ENCODE measurements around the gene NDRG4. TPM values are rescaled to one million over a fixed set of nuclear protein-coding genes. Genes with fewer than 3 reads are reported as not detected.
A peak's percentile ranks its signal among the peaks of the same experiment; 100 is the strongest.

The NDRG4 gene
- polyA plus RNA-seq, 1 donor from 2014 or later, result 507 TPM

DNA sequence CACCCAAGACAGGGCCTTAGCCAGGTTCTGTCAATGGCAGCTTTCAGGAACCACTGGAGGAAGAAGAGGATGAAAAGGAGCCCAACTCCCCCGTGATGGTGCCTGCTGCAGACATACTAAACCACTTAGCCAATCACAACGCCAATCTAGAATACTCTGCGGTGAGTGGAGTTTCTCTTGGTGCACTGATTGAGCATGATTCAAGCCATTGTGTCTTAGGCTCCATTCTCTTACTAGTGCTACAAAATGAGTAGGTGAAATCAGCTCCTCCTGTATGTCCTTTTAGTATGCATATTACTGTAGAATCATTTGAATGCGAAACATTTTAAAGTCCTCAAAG is 16.8 kb downstream of the NDRG4 start:
- H3K36me3 ChIP-seq (ENCODE audit: insufficient read depth, low read length), result peaks cover 17% of the 10 kb centered on the region
- H3F3A ChIP-seq (ENCODE audit: insufficient read depth, low read length, poor library complexity, severe bottlenecking), result no peaks in the 10 kb centered on the region
- H3K9ac ChIP-seq (ENCODE audit: low read length), result peak overlapping the region; percentile 71
- H4K20me1 ChIP-seq (ENCODE audit: insufficient read depth), result no peaks in the 10 kb centered on the region
- no peaks in the 10 kb centered on the region for H3K27me3 ChIP-seq (ENCODE audit: insufficient read depth, low read depth, low read length)
- no peak overlapping the region for H2AFZ ChIP-seq (ENCODE audit: low read depth, low read length)
- H3K79me2 ChIP-seq (replicated peaks; ENCODE audit: insufficient read depth, low read length), result peaks cover 6% of the 10 kb centered on the region
- no peaks in the 10 kb centered on the region for H3K9me2 ChIP-seq (ENCODE audit: insufficient read depth, low read length)
- TF ChIP-seq POLR2AphosphoS5 (IDR thresholded peaks at IDR 0.05), result no peak
- no peak for TF ChIP-seq MXI1 (conservative IDR thresholded peaks at IDR 0.05; ENCODE audit: poor library complexity, severe bottlenecking)
- no peak for TF ChIP-seq SMC3 (conservative IDR thresholded peaks at IDR 0.05; ENCODE audit: poor library complexity)
- TF ChIP-seq TAF1 (IDR thresholded peaks at IDR 0.05; ENCODE audit: low read depth), result no peak
- TF ChIP-seq, protein P1, sequence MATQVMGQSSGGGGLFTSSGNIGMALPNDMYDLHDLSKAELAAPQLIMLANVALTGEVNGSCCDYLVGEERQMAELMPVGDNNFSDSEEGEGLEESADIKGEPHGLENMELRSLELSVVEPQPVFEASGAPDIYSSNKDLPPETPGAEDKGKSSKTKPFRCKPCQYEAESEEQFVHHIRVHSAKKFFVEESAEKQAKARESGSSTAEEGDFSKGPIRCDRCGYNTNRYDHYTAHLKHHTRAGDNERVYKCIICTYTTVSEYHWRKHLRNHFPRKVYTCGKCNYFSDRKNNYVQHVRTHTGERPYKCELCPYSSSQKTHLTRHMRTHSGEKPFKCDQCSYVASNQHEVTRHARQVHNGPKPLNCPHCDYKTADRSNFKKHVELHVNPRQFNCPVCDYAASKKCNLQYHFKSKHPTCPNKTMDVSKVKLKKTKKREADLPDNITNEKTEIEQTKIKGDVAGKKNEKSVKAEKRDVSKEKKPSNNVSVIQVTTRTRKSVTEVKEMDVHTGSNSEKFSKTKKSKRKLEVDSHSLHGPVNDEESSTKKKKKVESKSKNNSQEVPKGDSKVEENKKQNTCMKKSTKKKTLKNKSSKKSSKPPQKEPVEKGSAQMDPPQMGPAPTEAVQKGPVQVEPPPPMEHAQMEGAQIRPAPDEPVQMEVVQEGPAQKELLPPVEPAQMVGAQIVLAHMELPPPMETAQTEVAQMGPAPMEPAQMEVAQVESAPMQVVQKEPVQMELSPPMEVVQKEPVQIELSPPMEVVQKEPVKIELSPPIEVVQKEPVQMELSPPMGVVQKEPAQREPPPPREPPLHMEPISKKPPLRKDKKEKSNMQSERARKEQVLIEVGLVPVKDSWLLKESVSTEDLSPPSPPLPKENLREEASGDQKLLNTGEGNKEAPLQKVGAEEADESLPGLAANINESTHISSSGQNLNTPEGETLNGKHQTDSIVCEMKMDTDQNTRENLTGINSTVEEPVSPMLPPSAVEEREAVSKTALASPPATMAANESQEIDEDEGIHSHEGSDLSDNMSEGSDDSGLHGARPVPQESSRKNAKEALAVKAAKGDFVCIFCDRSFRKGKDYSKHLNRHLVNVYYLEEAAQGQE (IDR thresholded peaks at IDR 0.05; ENCODE audit: borderline replicate concordance), result no peak
- no peak for TF ChIP-seq RAD21 (conservative IDR thresholded peaks at IDR 0.05)
- no peak for TF ChIP-seq EP300 (conservative IDR thresholded peaks at IDR 0.05; ENCODE audit: poor library complexity, severe bottlenecking)
- TF ChIP-seq, protein P2, sequence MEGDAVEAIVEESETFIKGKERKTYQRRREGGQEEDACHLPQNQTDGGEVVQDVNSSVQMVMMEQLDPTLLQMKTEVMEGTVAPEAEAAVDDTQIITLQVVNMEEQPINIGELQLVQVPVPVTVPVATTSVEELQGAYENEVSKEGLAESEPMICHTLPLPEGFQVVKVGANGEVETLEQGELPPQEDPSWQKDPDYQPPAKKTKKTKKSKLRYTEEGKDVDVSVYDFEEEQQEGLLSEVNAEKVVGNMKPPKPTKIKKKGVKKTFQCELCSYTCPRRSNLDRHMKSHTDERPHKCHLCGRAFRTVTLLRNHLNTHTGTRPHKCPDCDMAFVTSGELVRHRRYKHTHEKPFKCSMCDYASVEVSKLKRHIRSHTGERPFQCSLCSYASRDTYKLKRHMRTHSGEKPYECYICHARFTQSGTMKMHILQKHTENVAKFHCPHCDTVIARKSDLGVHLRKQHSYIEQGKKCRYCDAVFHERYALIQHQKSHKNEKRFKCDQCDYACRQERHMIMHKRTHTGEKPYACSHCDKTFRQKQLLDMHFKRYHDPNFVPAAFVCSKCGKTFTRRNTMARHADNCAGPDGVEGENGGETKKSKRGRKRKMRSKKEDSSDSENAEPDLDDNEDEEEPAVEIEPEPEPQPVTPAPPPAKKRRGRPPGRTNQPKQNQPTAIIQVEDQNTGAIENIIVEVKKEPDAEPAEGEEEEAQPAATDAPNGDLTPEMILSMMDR (IDR thresholded peaks at IDR 0.05; ENCODE audit: poor library complexity, severe bottlenecking), result no peak
- no peak overlapping the region for H3K27ac ChIP-seq (ENCODE audit: low read length)
- no peaks in the 10 kb centered on the region for H3K9me3 ChIP-seq (ENCODE audit: low read length)
- no peak overlapping the region for H3K4me2 ChIP-seq (ENCODE audit: low read length)
- peak overlapping the region; percentile 90 for H3K4me3 ChIP-seq (ENCODE audit: low read length)

- no peak overlapping the region for H3K27ac ChIP-seq (ENCODE audit: low read length)
- no peaks in the 10 kb centered on the region for H3K9me3 ChIP-seq (ENCODE audit: low read length)
- H4K20me1 ChIP-seq (ENCODE audit: insufficient read depth), result no peaks in the 10 kb centered on the region
- TF ChIP-seq MXI1 (conservative IDR thresholded peaks at IDR 0.05; ENCODE audit: poor library complexity, severe bottlenecking) (no peak), SMC3 (conservative IDR thresholded peaks at IDR 0.05; ENCODE audit: poor library complexity) (no peak), TAF1 (IDR thresholded peaks at IDR 0.05; ENCODE audit: low read depth) (no peak), EP300 (conservative IDR thresholded peaks at IDR 0.05; ENCODE audit: poor library complexity, severe bottlenecking) (no peak), EZH2 (IDR thresholded peaks at IDR 0.05; ENCODE audit: borderline replicate concordance, insufficient read depth, low read length, poor library complexity, severe bottlenecking) (no peak), POLR2AphosphoS5 (IDR thresholded peaks at IDR 0.05) (no peak), RAD21 (conservative IDR thresholded peaks at IDR 0.05) (no peak)
- TF ChIP-seq, protein P1 (IDR thresholded peaks at IDR 0.05; ENCODE audit: borderline replicate concordance), result no peak
- TF ChIP-seq, protein P2 (IDR thresholded peaks at IDR 0.05; ENCODE audit: poor library complexity, severe bottlenecking), result no peak
- no peak overlapping the region for H2AFZ ChIP-seq (ENCODE audit: low read depth, low read length)
- peaks cover 21% of the 10 kb centered on the region for H3K36me3 ChIP-seq (ENCODE audit: insufficient read depth, low read length)
- H3K9me2 ChIP-seq (ENCODE audit: insufficient read depth, low read length), result no peaks in the 10 kb centered on the region
- no peak overlapping the region for H3K9ac ChIP-seq (ENCODE audit: low read length)
- H3K4me3 ChIP-seq (ENCODE audit: low read length), result no peak overlapping the region
- no peaks in the 10 kb centered on the region for H3F3A ChIP-seq (ENCODE audit: insufficient read depth, low read length, poor library complexity, severe bottlenecking)
- H3K4me2 ChIP-seq (ENCODE audit: low read length), result no peak overlapping the region
- no peaks in the 10 kb centered on the region for H3K27me3 ChIP-seq (ENCODE audit: insufficient read depth, low read depth, low read length)
- H3K79me2 ChIP-seq (replicated peaks; ENCODE audit: insufficient read depth, low read length), result peaks cover 6% of the 10 kb centered on the region
These were observed 18.4 kb downstream of the NDRG4 start for GRCh38 chr16:58518083-58518979.

Data from neural cell (in vitro differentiated cells).